Fibroblast of pulmonary artery (primary cell): ENCODE data around the gene SAMD11.

Source experiments
- DNase-seq: peaks from one replicate; pipeline ENCODE4 v3.0.0-alpha.2; 2010; ENCODE audit warnings: low read depth
- H3K4me3 ChIP-seq: replicated peaks from 2 replicates; pipeline ENCODE4 v1.5.1; 2011; ENCODE audit warnings: low read depth, mild to moderate bottlenecking, control low read depth, low read length, moderate library complexity
- CTCF ChIP-seq: IDR thresholded peaks from 2 replicates; pipeline ENCODE4 v1.5.1; 2011; ENCODE audit warnings: mild to moderate bottlenecking, control low read depth, low read length, inconsistent platforms; ENCODE audit errors: missing control alignments

The SAMD11 gene

GRCh38 chr1:962381-963300 lies 38.9 kb downstream of the SAMD11 start:
- no peak overlapping the region for H3K4me3 ChIP-seq
- TF ChIP-seq CTCF, result no peak
- no peak for DNase-seq

GRCh38 chr1:963301-963651 lies 39.6 kb downstream of the SAMD11 start:
- no peak for TF ChIP-seq CTCF
- DNase-seq, result no peak
- H3K4me3 ChIP-seq, result no peak overlapping the region

GRCh38 chr1:963746-964525 lies 40.2 kb downstream of the SAMD11 start:
- no peak for TF ChIP-seq CTCF
- no peak for DNase-seq
- H3K4me3 ChIP-seq, result no peak overlapping the region

- DNase-seq, result no peak
- no peak for TF ChIP-seq CTCF
- H3K4me3 ChIP-seq, result no peak overlapping the region
Measured at GRCh38 chr1:964691-965525, 41.2 kb downstream of the SAMD11 start.

- no peak for TF ChIP-seq CTCF
- DNase-seq, result no peak
- no peak overlapping the region for H3K4me3 ChIP-seq
Measured at GRCh38 chr1:965526-966134, 41.9 kb downstream of the SAMD11 start.

- DNase-seq, result no peak
- no peak for TF ChIP-seq CTCF
- H3K4me3 ChIP-seq, result peak within 1 kb of the TSS; percentile 62
Measured at GRCh38 chr1:966135-966703, 42.5 kb downstream of the SAMD11 start, which contains the start of gene PLEKHN1. Gene PLEKHN1 (plus strand): TSS chr1:966482. CDS start chr1:966532, 50 bp downstream.
